Activated CD4-positive, alpha-beta T cell treated with anti-CD3 and anti-CD28 coated beads for 48 hours (primary cell): ENCODE results near the gene SAMD1.
"Not testable (repeated sequence)": the region's sequence is repeated elsewhere in the genome, so short reads cannot be mapped to it uniquely, and the experiment has no call there.

Experiments used
- DNase-seq: peaks from one replicate; pipeline ENCODE4 v3.0.0-alpha.2; 2020

Gene SAMD1

GRCh38 chr19:14059093-14059480 is 31.5 kb downstream of the SAMD1 start:
- DNase-seq: peak; percentile 70

- no peak for DNase-seq
These were observed 32.1 kb downstream of the SAMD1 start for GRCh38 chr19:14058182-14059092.

GRCh38 chr19:14056741-14057356 is 33.7 kb downstream of the SAMD1 start:
- no peak for DNase-seq

GRCh38 chr19:14056069-14056666 is 34.4 kb downstream of the SAMD1 start:
- no peak for DNase-seq

GRCh38 chr19:14055396-14055795 is 35.2 kb downstream of the SAMD1 start:
- no peak for DNase-seq

- no peak for DNase-seq
These were observed 35.8 kb downstream of the SAMD1 start for GRCh38 chr19:14054721-14055120.

GRCh38 chr19:14054099-14054498 is 36.5 kb downstream of the SAMD1 start:
- no peak for DNase-seq

- no peak for DNase-seq
These were observed 37.1 kb downstream of the SAMD1 start for GRCh38 chr19:14053500-14053899.

GRCh38 chr19:14053032-14053431 is 37.5 kb downstream of the SAMD1 start:
- DNase-seq: no peak

- no peak for DNase-seq
These were observed 38.1 kb downstream of the SAMD1 start for GRCh38 chr19:14052470-14052869.

- DNase-seq: no peak
These were observed 38.6 kb downstream of the SAMD1 start for GRCh38 chr19:14051980-14052379.

- not testable (repeated sequence) for DNase-seq
These were observed 39.6 kb downstream of the SAMD1 start for GRCh38 chr19:14050961-14051360.

GRCh38 chr19:14050512-14050911 is 40.0 kb downstream of the SAMD1 start:
- no peak for DNase-seq

- peak; percentile 88 for DNase-seq
These were observed 42.0 kb downstream of the SAMD1 start for GRCh38 chr19:14048443-14049153.

GRCh38 chr19:14047866-14048265 is 42.7 kb downstream of the SAMD1 start:
- not testable (repeated sequence) for DNase-seq

- peak; percentile 32 for DNase-seq
These were observed 47.6 kb downstream of the SAMD1 start for GRCh38 chr19:14042659-14043608.

GRCh38 chr19:14039181-14039580 is 51.4 kb downstream of the SAMD1 start:
- DNase-seq: no peak
